Measurements from ENCODE around the gene ZMAT3.
"Not testable (repeated sequence)": the region's sequence is repeated elsewhere in the genome, so short reads cannot be mapped to it uniquely, and the experiment has no call there.

The ZMAT3 gene

DNA sequence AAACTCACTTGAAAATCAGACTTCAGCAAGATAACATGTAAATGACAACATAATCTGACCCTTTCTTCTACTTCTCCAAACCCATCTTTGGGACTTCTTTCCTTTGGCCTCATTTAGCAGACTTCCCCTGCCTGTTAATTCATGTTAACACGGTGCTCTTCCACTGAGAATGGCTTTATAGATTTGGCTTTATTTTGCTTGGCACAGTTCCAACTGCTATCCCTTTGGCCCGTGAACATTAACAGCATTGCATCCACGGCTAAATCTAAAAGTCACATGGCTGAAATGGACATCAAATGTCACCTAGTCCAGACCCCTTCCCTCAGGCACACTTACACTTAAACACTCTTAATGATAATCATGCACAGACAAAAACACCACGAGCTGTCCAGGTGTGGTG is 3.8 kb downstream of the ZMAT3 start:
- DNase-seq = no peak

DNA sequence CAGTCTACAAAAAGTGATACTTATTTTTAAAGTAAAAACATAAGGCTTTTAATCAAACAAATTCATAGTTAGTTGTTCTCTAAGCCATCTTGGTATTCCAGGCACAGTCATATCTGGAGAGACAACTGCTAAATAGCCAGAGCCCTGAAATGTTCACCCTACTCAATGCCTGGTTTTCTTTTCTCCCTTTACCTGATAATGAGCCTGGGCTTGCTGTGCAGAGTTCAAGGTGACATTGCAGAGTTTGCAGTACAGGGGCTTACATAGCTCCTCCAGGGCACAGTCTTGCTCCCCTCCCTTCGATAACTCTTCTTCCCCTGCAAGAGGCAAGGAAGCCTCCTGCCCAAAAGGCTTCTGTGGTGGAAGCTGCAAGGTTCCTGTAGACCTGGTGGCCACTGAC is 4.3 kb downstream of the ZMAT3 start:
- no peak for DNase-seq

- no peak for DNase-seq
Observed at GRCh38 chr3:179063945-179064560, 7.6 kb downstream of the ZMAT3 start.

DNA sequence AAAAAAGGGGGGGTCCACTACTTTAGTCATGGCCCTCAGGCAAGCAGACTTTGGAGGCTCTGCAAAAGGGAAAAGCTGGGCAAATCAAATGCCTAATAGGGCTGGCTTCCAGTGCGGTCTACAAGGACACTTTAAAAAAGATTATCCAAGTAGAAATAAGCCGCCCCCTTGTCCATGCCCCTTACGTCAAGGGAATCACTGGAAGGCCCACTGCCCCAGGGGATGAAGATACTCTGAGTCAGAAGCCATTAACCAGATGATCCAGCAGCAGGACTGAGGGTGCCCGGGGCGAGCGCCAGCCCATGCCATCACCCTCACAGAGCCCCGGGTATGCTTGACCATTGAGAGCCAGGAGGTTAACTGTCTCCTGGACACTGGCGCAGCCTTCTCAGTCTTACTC is 15.3 kb downstream of the ZMAT3 start:
- no peak for DNase-seq

DNA sequence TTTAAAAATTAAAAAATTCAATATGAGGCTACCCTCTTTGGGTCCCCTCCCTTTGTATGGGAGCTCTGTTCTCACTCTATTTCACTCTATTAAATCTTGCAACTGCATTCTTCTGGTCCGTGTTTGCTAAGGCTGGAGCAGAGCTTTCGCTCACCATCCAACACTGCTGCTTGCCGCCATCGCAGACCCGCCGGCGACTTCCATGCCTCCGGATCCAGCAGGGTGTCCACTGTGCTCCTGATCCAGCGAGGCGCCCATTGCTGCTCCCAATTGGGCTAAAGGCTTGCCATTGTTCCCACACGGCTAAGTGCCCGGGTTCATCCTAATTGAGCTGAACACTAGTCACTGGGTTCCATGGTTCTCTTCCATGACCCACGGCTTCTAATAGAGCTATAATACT is 17.0 kb downstream of the ZMAT3 start:
- not testable (repeated sequence) for DNase-seq

- no peak for DNase-seq
Observed at GRCh38 chr3:179046497-179047353, 24.9 kb downstream of the ZMAT3 start.

DNA sequence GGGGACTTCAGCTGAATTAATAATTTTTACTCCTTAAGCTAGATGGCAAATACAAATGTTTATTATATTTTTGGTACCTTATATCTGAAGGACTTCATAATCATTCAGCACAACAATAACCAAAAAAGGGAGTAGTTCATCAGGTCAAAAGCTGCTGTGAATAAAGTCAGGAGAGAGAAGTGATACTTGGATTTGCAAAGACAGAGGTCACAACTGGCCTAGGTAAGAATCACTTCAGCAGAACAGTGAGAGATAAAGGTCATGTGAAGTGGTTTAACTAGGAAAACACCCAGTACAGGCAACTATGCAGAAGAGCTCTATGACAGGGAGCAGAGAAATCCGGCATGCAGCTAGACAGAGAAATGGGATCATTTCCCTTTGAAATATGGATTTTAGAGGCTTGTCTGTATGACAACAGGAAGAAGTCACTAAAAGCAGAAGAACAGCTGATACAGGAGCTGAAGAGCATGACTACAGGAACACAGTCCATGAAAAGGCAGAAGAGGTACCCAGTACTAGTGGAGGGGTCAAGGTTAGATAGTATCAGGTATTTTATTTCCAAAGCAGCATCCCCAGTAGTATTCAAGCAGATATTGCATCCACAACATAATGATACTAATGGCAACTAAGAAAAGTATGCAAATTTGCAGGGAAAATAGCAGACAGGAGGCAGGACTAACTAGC is 25.7 kb downstream of the ZMAT3 start:
- DNase-seq = no peak

GRCh38 chr3:179038899-179039251 is 32.7 kb downstream of the ZMAT3 start:
- not testable (repeated sequence) for DNase-seq

DNA sequence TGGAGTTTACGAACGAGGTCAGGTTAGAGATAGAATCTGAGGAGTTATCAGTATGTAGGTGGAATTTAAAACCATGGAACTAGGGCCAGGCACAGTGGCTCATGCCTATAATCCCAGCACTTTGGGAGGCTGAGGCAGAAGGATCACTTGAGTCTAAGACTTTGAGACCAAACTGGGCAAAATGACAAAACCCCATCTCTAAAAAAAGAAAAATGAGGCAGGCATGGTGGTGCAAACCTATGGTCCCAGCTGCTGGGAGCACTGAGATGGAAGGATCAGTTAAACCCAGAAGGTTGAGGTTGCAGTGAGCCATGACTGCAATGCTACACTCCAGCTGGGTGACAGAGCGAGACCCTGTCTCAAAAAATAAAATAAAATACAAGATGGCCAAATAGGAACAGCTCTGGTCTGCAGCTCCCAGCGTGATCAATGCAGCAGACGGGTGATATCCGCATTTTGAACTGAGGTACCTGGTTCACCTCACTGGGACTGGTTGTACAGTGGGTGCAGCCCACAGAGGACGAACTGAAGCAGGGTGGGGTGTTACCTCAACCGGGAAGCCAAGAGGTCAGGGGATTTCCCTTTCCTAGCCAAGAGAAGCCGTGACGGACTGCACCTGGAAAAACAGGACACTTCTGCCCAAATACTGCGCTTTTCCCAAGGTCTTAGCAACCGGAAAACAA is 33.3 kb downstream of the ZMAT3 start:
- DNase-seq = no peak

DNA sequence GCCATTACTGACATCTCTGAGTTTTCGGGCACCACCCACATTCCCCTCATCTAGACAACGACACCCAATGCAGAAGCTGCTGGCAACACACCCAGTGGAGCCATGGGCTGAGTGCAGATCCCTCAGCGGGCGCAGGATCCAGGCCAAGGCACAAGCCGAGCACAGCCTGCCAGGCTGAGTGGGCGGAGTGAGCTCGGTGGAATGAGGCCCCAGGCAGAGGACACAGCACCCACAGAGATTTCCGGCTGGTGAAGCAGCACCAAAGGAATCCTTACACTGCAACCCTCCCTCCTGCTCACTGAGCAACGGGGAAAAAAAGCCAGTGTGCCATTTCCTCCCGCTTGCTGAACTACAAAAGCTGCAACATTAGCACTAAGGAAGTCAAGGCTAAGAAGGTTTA is 34.3 kb downstream of the ZMAT3 start:
- DNase-seq = peak; percentile 16

- no peak for DNase-seq
Observed at GRCh38 chr3:179036626-179037300, 34.8 kb downstream of the ZMAT3 start.

DNA sequence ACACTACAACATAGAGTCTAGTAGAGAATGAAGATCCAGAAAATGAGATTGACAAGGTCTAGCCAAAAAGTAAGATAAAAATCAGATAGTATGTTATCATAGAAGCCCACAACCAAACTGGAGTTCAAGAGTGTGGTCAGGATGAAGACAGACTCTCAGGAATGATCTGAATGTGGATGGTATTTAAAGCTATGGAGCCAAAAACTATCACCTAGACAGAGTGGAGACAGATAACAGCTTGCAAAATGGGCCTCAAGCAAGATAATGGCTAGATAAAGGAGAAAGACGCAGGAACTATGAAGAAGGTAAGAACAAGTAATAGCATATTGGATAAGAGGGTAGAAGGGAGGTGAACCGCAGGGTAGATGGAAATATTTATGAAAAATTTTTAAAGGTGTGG is 35.4 kb downstream of the ZMAT3 start:
- no peak for DNase-seq

DNA sequence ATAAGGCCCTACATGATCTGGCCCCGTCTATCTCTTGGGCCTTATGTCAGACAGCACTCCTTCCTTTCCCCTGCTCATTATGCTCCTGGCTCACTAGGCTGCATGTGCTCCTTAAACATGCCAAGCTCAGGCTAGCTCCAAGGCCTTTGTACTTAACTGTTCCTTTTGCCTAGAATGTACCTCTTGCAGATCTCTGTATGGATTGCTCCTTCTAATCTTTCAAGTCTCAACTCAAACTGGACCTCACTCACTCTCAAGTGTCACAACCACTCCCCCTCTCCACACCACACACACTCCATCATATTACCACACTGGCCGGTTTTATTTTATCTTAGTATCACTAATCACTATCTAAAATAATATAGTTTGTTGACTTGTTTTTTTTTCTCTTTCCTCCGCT is 36.4 kb downstream of the ZMAT3 start:
- DNase-seq = no peak

DNA sequence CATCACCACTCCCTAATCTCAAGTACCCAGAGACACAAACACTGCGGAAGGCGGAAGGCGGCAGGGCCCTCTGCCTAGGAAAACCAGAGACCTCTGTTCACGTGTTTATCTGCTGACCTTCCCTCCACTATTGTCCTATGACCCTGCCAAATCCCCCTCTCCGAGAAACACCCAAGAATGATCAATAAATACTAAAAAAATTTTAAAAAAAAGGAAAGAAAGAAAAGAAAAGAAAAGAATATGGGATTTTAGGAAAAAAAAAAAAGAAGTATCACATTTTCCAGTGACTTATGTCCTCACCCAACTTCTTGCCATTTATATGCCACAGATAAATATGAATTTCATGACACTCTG is 38.3 kb downstream of the ZMAT3 start:
- not testable (repeated sequence) for DNase-seq

DNA sequence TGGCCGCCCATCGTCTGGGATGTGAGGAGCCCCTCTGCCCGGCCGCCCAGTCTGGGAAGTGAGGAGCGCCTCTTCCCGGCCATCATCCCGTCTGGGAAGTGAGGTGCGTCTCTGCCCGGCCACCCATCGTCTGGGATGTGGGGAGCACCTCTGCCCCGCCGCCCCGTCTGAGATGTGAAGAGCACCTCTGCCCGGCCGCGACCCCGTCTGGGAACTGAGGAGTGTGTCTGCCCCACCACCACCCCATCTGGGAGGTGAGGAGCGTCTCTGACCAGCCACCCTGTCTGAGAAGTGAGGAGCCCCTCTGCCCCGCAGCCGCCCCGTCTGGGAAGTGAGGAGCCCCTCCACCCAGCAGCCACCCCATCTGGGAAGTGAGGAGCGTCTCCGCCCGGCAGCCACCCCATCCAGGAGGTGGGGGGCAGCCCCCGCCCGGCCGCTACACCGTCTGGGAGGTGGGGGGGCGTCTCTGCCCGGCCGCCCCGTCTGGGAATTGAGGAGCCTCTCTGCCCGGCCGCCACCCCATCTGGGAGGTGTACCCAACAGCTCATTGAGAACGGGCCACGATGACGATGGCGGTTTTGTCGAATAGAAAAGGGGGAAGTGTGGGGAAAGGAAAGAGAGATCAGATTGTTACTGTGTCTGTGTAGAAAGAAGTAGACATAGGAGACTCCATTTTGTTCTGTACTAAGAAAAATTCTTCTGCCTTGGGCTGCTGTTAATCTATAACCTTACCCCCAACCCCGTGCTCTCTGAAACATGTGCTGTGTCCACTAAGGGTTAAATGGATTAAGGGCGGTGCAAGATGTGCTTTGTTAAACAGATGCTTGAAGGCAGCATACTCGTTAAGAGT is 38.9 kb downstream of the ZMAT3 start:
- not testable (repeated sequence) for DNase-seq

DNA sequence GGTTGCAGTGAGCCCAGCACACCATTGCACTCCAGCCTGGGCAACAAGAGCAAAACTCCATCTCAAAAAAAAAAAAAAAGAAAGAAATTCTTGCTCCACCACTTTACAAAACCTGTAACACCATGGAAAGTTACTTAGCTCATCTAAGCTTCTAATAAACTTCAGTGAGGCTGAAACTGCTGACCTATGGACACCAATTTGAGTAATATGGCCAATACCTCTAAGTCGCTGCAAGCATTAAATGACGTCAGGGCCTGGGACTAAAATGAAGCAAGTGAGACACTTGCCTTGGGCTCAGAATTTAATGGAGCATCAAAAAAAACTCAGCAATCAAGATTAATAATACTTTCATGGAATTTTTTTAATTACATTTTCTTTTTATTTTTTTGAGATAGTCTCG is 42.5 kb downstream of the ZMAT3 start:
- DNase-seq = no peak

DNA sequence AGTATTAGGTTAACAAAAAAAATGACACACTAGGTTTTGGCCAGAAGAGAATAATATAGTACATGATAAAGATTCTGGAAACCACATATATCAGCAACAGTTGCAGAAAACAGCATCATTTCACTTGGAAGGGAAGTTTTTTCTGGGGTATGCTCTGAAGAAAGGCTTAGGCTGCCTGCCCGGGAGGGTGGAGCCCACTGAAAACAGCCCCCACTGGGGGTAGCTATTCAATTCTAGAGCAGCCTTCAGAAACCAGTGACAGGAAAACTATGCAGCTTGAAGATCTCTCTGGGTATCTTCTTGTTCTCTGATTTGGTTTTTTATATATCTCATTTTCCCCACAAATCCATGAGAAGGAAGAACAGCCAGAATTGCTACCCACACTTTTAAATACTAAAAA is 43.2 kb downstream of the ZMAT3 start:
- DNase-seq = no peak

DNA sequence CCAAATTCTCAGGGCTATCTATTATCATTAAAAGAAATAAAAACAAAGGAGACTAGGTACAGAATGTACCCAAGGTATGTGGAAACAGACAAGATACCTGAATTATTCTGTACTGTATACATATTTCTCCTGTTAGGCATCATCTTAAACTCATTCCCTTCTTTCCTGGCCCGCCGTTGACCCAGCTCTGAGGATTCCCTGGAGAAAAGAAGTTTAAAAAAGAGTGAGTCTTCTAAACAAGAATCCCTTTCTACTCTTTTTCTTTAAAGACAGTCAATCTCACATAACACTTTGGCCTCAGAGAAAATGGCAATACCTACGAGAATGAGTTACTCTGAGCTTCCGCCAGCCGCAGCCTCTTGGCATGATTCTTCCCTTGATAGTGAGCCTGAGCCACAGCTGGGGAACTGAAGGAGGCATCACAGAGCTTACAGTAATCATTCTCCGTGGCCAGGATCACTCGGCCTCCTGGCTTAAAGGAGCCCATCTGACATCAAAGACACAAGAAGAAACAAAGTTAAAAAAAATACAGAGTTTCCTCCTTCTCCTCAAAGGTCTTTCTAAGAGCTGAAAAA is 44.2 kb downstream of the ZMAT3 start:
- no peak for DNase-seq

GRCh38 chr3:179026636-179027035 is 45.0 kb downstream of the ZMAT3 start:
- no peak for DNase-seq

DNA sequence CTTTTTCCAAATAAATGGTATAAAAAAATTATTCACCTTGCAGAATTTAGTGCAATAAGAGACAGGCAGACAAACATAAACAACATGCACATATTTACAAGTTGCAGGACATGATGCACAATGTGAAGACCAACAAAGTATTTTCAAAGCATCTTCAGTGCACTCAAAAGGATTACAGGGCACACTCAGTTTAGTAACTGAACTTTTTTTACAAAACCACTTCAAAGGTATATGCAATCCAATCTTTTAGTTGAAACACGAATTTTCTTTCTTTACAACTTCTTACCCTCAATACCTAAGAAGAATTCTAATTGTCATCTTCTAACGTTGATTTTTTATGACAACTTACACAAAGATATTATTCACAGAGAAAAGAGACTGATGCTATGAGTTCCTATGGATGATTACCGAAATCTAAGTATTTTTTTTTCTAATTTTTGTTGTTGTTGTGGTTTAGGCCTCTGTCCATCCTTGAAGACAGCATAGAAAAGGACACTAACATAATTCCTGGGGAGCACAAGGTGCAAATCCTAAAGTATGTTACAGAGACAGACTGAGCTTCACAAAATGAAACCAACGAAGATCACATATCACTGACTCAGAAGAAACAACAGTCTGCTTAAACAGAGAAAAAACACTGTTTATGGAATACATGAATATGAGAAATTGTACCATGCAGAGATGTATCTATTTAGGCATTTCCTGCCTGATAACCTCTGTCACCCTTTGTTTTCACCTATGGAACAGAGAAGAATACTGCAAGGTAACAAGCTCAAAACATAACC is 50.3 kb downstream of the ZMAT3 start:
- no peak for DNase-seq

DNA sequence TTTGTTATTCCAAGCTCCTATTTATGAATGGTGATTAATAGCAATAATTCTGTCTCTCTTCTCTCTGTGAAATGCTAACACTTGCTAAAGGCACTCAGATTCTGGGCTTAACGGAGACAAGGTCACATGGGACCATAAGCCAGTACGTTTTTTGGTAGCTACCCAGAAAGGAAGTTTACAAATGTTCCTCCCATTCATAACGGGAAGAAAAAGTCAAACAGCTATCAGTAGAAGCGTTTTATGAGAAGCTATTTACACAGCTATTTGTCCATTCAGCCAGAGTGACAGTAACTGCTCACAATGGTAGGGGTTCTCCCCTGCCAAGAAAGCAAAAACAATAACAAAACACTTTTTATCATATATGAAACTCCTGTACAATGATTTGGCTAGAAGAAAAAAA is 51.5 kb downstream of the ZMAT3 start:
- DNase-seq = no peak
